Right lobe of liver (tissue), 6 donors: ENCODE measurements around the gene IQCH. TPM values are rescaled to one million over a fixed set of nuclear protein-coding genes. Genes with fewer than 3 reads are reported as not detected.

Experiments
- ATAC-seq, 4 donors: fragments of 200-7000 bp; cut with Tn5 transposase; one replicate each; pipeline ENCODE4 v1.9.1; 2020; ENCODE audit warnings: mild to moderate bottlenecking in 4 of 4, moderate library complexity in 4 of 4
- DNase-seq, 3 donors: peaks; one replicate each; pipeline ENCODE4 v3.0.0-alpha.2; 2020
- H3K27ac ChIP-seq, 3 donors: fragments of 200-600 bp; one replicate each; pipeline ENCODE4 v1.8.0; 2022
- H3K27me3 ChIP-seq, 2 donors: fragments of 200-600 bp; one replicate each; pipeline ENCODE4 v1.8.0; 2022
- H3K36me3 ChIP-seq, 4 donors: fragments of 200-600 bp; sonication (generic) in 1 of 4; one replicate each; pipeline versions ENCODE4 v1.5.1 to v1.8.0; 2017 to 2022; ENCODE audit warnings: control low read depth in 1 of 4
- H3K4me1 ChIP-seq, 4 donors: fragments of 200-600 bp; sonication (generic) in 1 of 4; one replicate each; pipeline versions ENCODE4 v1.5.1 to v1.8.0; 2017 to 2022; ENCODE audit warnings: control low read depth in 1 of 4
- H3K4me3 ChIP-seq, 3 donors: fragments of 200-600 bp; one replicate each; pipeline ENCODE4 v1.8.0; 2022
- H3K9me3 ChIP-seq, 4 donors: fragments of 200-600 bp; sonication (generic) in 1 of 4; one replicate each; pipeline versions ENCODE4 v1.5.1 to v1.8.0; 2017 to 2022; ENCODE audit warnings: control low read depth in 1 of 4
- CTCF ChIP-seq, 4 donors: fragments of 200-600 bp in 3 of 4; fragments of 450-650 bp in 1 of 4; IDR thresholded peaks; one replicate each; pipeline versions ENCODE4 v1.5.1 to v1.8.0; 2016 to 2022; ENCODE audit warnings: antibody characterized with exemption in 4 of 4, mild to moderate bottlenecking in 2 of 4
- POLR2A ChIP-seq: fragments of 450-650 bp; IDR thresholded peaks from one replicate; pipeline ENCODE4 v1.6.1; 2017; ENCODE audit warnings: antibody characterized with exemption, mild to moderate bottlenecking
- WGBS: methylation state at CpG from one replicate; pipeline ENCODE4 v1.1.6; 2018; ENCODE audit warnings: low coverage, low lambda C conversion rate; ENCODE audit not compliant: insufficient coverage; ENCODE audit errors: missing lambda C conversion rate; 5-methylcytosine and 5-hydroxymethylcytosine counted together
- intact Hi-C, 2 donors: fragments of 100-400 bp; cut with DNase I; formaldehyde crosslinking; loops; one replicate each; pipeline versions ENCODE4 v1.11.2 to v1.14.1; 2022
- total RNA-seq, 6 experiments: library from RNA; depleted of rRNA in 2 of 6; stranded (reverse); fragments of >200 nt in 2 of 6; fragmentation: NEBNext Ultra II Directional in 3 of 6; extraction: Animal tissue kit (Norgen Biotek cat#: 25700) in 3 of 6; gene quantifications; one replicate each; pipeline versions ENCODE4 v1.1.0 to v1.2.4, GENCODE V29; 2016 to 2023
- donor health status: DM: no; HTN: yes; CAD: no.
- donor health status: DM: no; HTN: no; CAD: no.
- donor health status: DM: no; HTN: no; CAD: no.
- donor health status: DM: no; HTN: yes; CAD: no.
- donor health status: DM: no; HTN: yes; CAD: no.

Gene IQCH
- total RNA-seq, 6 experiments from 2014 or later, result 0.91 to 2.3 (median 1.4) TPM

DNA sequence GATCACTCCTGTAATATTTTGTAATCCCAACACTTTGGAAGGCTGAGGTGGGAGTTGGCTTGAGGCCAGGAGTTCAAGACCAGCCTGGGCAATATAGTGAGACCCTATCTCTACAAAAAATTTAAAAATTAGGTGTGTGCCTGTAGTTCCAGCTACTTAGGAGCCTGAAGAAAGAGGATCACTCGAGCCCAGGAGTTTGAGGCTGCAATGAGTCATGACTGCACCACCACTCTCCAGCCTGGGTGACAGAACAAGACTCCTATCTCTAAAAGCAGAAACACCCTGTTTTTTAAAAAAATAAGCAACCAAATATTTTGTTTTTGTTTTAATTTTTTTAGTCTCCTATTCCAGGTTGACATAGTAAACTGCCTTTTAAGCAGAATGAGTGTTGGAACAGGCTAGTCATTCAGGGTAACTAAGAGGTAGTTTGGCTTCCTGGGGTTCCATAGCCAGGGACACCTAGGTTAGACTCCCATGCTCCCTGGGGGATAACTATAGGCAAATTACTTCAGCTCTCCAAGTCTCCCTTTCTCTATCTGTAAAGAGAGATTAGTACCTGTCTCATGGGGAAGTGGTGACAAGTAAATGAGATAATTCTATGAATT, 151.8 kb downstream of the IQCH start:
- Histone ChIP-seq H3K4me3 (no peak overlapping the region), H3K27ac (no peak overlapping the region), H3K4me1 (no peaks in the 10 kb centered on the region), H3K27me3 (no peaks in the 10 kb centered on the region), H3K9me3 (no peaks in the 10 kb centered on the region), H3K36me3 (no peaks in the 10 kb centered on the region)
- DNase-seq, result no peak
- TF ChIP-seq CTCF (IDR thresholded peaks at IDR 0.05) (no peak), POLR2A (no peak)
- no peak for ATAC-seq
- intact Hi-C loops, result no loop called here
- 80% methylated on average over 1 of the region's 1 CpG for WGBS

DNA sequence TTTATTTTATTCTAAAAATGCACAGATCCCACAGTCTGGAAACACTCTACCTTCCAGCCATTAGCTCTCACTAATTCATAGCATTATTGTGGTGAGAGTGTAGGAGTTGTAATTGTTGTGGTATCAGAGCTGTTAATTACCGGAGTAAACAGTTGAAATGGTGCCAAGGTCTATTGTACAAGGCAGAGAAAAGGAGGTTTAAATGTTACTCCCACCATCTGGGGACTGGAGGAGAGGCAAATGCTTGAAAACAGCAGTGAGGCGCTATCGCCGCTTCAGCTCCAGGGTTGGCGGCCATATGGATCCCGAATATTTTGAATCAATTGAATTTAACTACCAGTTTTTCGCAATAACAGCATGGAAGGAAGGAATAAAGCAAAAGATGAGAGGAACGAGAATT, 153.2 kb downstream of the IQCH start:
- TF ChIP-seq POLR2A (no peak), CTCF (IDR thresholded peaks at IDR 0.05) (no peak)
- DNase-seq, result no peak
- Histone ChIP-seq H3K27me3 (no peaks in the 10 kb centered on the region), H3K4me1 (no peaks in the 10 kb centered on the region), H3K27ac (no peak overlapping the region), H3K4me3 (no peak overlapping the region), H3K36me3 (no peaks in the 10 kb centered on the region), H3K9me3 (no peaks in the 10 kb centered on the region)
- no peak for ATAC-seq
- intact Hi-C loops, result no loop called here
- WGBS, result 91% methylated on average over 8 of the region's 8 CpGs

DNA sequence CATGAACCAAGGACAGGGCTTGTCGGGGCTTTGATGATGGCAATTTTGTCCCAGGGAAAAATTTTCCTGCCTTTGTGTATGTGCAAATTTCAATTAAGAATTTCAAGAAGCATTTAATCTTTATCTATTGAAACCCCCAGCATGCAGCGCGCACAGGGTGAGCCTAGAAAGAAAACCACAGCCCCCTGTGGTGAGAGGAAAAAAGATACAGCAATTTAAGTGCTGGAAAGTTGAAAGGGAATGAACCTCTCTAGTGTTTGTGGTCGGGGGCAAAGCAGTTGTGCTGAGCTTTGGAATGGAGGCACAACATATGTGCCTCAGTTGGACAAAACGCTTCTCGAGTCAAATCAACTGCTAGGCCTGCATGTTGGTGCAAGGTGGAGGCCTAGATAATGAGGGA, 154.6 kb downstream of the IQCH start:
- no peaks in the 10 kb centered on the region for H3K9me3 ChIP-seq
- DNase-seq (no peak), ATAC-seq (no peak)
- intact Hi-C loops, result no loop called here
- H3K36me3 ChIP-seq, result no peaks in the 10 kb centered on the region
- no peaks in the 10 kb centered on the region for H3K4me1 ChIP-seq
- no peak overlapping the region for H3K27ac ChIP-seq
- H3K27me3 ChIP-seq, result no peaks in the 10 kb centered on the region
- H3K4me3 ChIP-seq, result no peak overlapping the region
- no peak for TF ChIP-seq POLR2A
- no peak for TF ChIP-seq CTCF (IDR thresholded peaks at IDR 0.05)
- WGBS, result 84% methylated on average over 6 of the region's 6 CpGs

GRCh38 chr15:67411486-67411885, 156.9 kb downstream of the IQCH start:
- TF ChIP-seq CTCF (IDR thresholded peaks at IDR 0.05) (no peak), POLR2A (no peak)
- no peak overlapping the region for H3K4me3 ChIP-seq
- no peak for ATAC-seq
- no peaks in the 10 kb centered on the region for H3K36me3 ChIP-seq
- no peaks in the 10 kb centered on the region for H3K9me3 ChIP-seq
- H3K4me1 ChIP-seq, result no peaks in the 10 kb centered on the region
- no peak for DNase-seq
- H3K27ac ChIP-seq, result no peak overlapping the region
- intact Hi-C loops, result no loop called here
- H3K27me3 ChIP-seq, result no peaks in the 10 kb centered on the region
